PFSK-1 (cell line): ENCODE measurements around the gene KCNJ14.

Experiments used
- POLR2AphosphoS5 ChIP-seq: IDR thresholded peaks from 2 replicates; pipeline ENCODE4 v1.6.1; 2012; ENCODE audit warnings: low read depth, mild to moderate bottlenecking, control low read depth, low read length, moderate library complexity
- REST ChIP-seq, 2 experiments: IDR thresholded peaks; 2 replicates each; pipeline versions ENCODE4 v1.6.1 to v1.8.0; 2011 to 2012; ENCODE audit warnings: low read depth in 2 of 2, low read length in 2 of 2, control low read depth in 1 of 2, inconsistent platforms in 1 of 2, mild to moderate bottlenecking in 1 of 2, moderate library complexity in 1 of 2; ENCODE audit not compliant: insufficient read depth in 1 of 2
- SIN3A ChIP-seq: IDR thresholded peaks from 2 replicates; pipeline ENCODE4 v1.6.1; 2012; ENCODE audit warnings: mild to moderate bottlenecking, low read length, moderate library complexity, borderline replicate concordance; ENCODE audit not compliant: insufficient read depth
- TAF1 ChIP-seq: IDR thresholded peaks from 2 replicates; pipeline ENCODE4 v1.6.1; 2012; ENCODE audit warnings: low read length, control low read depth, borderline replicate concordance; ENCODE audit not compliant: insufficient read depth

- TF ChIP-seq TAF1 (no peak), POLR2AphosphoS5 (no peak), REST (IDR thresholded peaks at IDR 0.05; ENCODE audit: insufficient read depth in 1 of 2, low read depth in 2 of 2, low read length in 2 of 2) (no peak), SIN3A (no peak)
Observed at GRCh38 chr19:48419158-48419920, 36.0 kb upstream of the KCNJ14 start.
